HEK293 (cell line): ENCODE measurements around the gene KIAA0319L.

Source experiments
- CTCF ChIP-seq: fragments of 450-650 bp; formaldehyde crosslinking; IDR thresholded peaks from 2 replicates; pipeline ENCODE4 v1.5.1; 2016; ENCODE audit warnings: missing biosample characterization, missing genetic modification characterization
- ZBTB1 ChIP-seq: fragments of 450-650 bp; formaldehyde crosslinking; IDR thresholded peaks from 2 replicates; pipeline ENCODE4 v1.5.1; 2016; ENCODE audit warnings: missing biosample characterization, missing genetic modification characterization
- ZNF184 ChIP-seq: fragments of 450-650 bp; IDR thresholded peaks from 2 replicates; pipeline ENCODE4 v1.5.1; 2018; ENCODE audit warnings: missing biosample characterization, mild to moderate bottlenecking, missing genetic modification characterization
- ZNF24 ChIP-seq: fragments of 450-650 bp; formaldehyde crosslinking; IDR thresholded peaks from 2 replicates; pipeline ENCODE4 v1.5.1; 2016; ENCODE audit warnings: missing biosample characterization, missing genetic modification characterization
- ZNF571 ChIP-seq: fragments of 450-650 bp; formaldehyde crosslinking; IDR thresholded peaks from 2 replicates; pipeline ENCODE4 v1.5.0; 2017; ENCODE audit warnings: missing biosample characterization, missing genetic modification characterization

GRCh38 chr1:35394386-35394785, 162.8 kb downstream of the KIAA0319L start:
- TF ChIP-seq ZNF24 (tag by site-specific recombination) (no peak), ZBTB1 (no peak), CTCF (tag by site-specific recombination) (no peak), ZNF184 (no peak), ZNF571 (tag by site-specific recombination) (no peak)
